OCI-LY7 (cell line): ENCODE results near the gene GTF2I. TPM values are rescaled to one million over a fixed set of nuclear protein-coding genes. Genes with fewer than 3 reads are reported as not detected.

Experiments used
- BruUV-seq: library from RNA; stranded (reverse); fragments of 400-500 nt; replicated peaks from 2 replicates; lab custom pipeline; 2021; lab: Mats Ljungman, UMichigan
- CTCF ChIA-PET: fragments of 300-600 bp; sonication (Branson Sonifier 250); formaldehyde crosslinking; loops from one replicate; lab custom pipeline; 2022; ENCODE audit warnings: antibody characterized with exemption; ENCODE audit not compliant: unreplicated experiment; lab: Charles Lee
- POLR2A ChIA-PET: fragments of 300-600 bp; sonication (Branson Sonifier 250); formaldehyde crosslinking; loops from one replicate; lab custom pipeline; 2022; ENCODE audit warnings: antibody characterized with exemption; lab: Charles Lee
- DNase-seq: peaks from one replicate; pipeline ENCODE4 v3.0.0-alpha.2; 2015; ENCODE audit warnings: low spot score
- H2AFZ ChIP-seq: fragments of 200-600 bp; sonication (generic), shearing (Covaris generic); 2 replicates; pipeline ENCODE4 v1.6.1; 2014; ENCODE audit warnings: mild to moderate bottlenecking, antibody characterized with exemption, low read length, moderate library complexity
- H3K27ac ChIP-seq: fragments of 200-600 bp; sonication (generic); 2 replicates; pipeline ENCODE4 v1.5.1; 2014; ENCODE audit warnings: mixed run types, low read depth, mild to moderate bottlenecking, moderate library complexity, low read length, inconsistent platforms; ENCODE audit not compliant: poor library complexity, severe bottlenecking
- H3K36me3 ChIP-seq: fragments of 200-600 bp; sonication (generic); 2 replicates; pipeline ENCODE4 v1.6.1; 2014; ENCODE audit warnings: mild to moderate bottlenecking, antibody characterized with exemption, low read length, moderate library complexity, mixed read lengths; ENCODE audit not compliant: insufficient read depth
- H3K4me1 ChIP-seq: fragments of 200-600 bp; sonication (generic); 2 replicates; pipeline ENCODE4 v1.5.1; 2014; ENCODE audit warnings: mild to moderate bottlenecking, low read length; ENCODE audit not compliant: insufficient read depth, poor library complexity, severe bottlenecking
- H3K4me2 ChIP-seq: fragments of 200-600 bp; sonication (generic); 2 replicates; pipeline ENCODE4 v1.6.1; 2014; ENCODE audit warnings: mild to moderate bottlenecking, low read length
- H3K4me3 ChIP-seq: fragments of 200-600 bp; sonication (generic); 2 replicates; pipeline ENCODE4 v1.5.1; 2014; ENCODE audit warnings: mild to moderate bottlenecking, low read depth, low read length; ENCODE audit not compliant: poor library complexity, severe bottlenecking
- H3K79me2 ChIP-seq: fragments of 200-600 bp; sonication (generic); 2 replicates; pipeline ENCODE4 v1.6.1; 2016; ENCODE audit warnings: low read depth, mild to moderate bottlenecking, low read length, moderate library complexity, mixed read lengths; ENCODE audit not compliant: insufficient read depth
- H3K9me2 ChIP-seq: fragments of 200-600 bp; sonication (generic); 2 replicates; pipeline ENCODE4 v1.6.1; 2016; ENCODE audit warnings: mild to moderate bottlenecking, low read length, mixed read lengths; ENCODE audit not compliant: insufficient read depth
- H3K9me3 ChIP-seq: fragments of 200-600 bp; sonication (generic); 2 replicates; pipeline ENCODE4 v1.6.1; 2014; ENCODE audit warnings: mild to moderate bottlenecking, mixed run types, low read length, mixed read lengths
- H4K20me1 ChIP-seq: fragments of 200-600 bp; sonication (generic); 2 replicates; pipeline ENCODE4 v1.6.1; 2014; ENCODE audit warnings: mild to moderate bottlenecking, antibody characterized with exemption, low read length, moderate library complexity, mixed read lengths; ENCODE audit not compliant: insufficient read depth
- EZH2phosphoT487 ChIP-seq: fragments of 200-600 bp; sonication (generic); IDR thresholded peaks from 2 replicates; pipeline ENCODE4 v1.6.1; 2018; ENCODE audit warnings: low read depth, borderline replicate concordance, mild to moderate bottlenecking, mixed run types, antibody characterized with exemption, low read length, moderate library complexity, mixed read lengths
- intact Hi-C: fragments of 100-400 bp; cut with micrococcal nuclease; formaldehyde crosslinking; loops from one replicate; pipeline ENCODE4 v1.10.0; 2022; ENCODE audit not compliant: unreplicated experiment
- total RNA-seq, 2 experiments: library from RNA; depleted of rRNA in 1 of 2; stranded (reverse); fragments of >200 nt in 1 of 2; shearing (Covaris generic) in 1 of 2; gene quantifications; 2 replicates each; pipeline ENCODE4 v1.2.3, GENCODE V29; 2014 to 2022
- TF ChIP-seq, protein P1 (sequence below): fragments of 200-600 bp; sonication (generic); conservative IDR thresholded peaks from 2 replicates; pipeline ENCODE4 v1.5.1; 2014; ENCODE audit warnings: mild to moderate bottlenecking, antibody characterized with exemption, low read length, moderate library complexity, mixed read lengths

The GTF2I gene
- total RNA-seq, 2 experiments from 2014 or later: 188 to 269 TPM

DNA sequence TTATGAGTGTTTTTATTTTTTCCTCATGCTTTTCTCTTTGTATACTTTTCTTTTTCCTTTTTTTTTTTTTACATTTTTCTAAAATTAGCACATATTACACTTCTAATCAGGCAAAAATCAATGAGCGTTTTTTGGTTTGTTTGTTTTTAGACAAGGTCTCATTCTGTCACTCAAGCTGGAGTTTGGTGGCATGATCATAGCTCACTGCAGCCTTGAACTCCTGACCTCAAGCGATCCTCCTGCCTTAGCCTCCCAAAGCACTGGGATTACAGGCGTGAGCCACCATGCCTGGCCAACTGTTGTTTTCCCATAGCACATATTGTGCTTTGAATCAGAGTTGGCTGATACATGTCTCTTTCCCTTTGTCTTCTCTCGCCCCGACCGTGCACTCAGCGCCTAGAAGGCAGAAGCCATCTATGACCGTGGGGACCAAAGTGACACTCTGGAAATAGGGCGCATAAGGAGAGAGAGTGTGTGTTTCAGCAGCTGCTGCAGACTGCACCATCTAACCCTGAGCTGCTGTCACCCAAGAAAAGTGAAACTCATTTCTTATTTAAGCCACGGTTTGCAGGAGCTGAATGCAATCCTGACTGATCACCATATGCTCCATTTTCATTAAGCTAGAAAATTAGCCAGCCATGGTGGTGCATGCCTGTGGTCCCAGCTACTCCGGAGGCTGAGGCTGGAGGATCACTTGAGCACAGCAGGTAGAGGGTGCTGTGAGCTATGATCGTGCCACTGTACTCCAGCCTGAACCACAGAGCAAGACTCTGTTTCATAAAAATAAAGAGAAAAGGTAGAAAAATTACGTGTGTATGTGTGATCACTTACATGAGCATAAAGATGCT, 41.4 kb upstream of the GTF2I start:
- Histone ChIP-seq H3K4me3 (no peak overlapping the region), H2AFZ (peak overlapping the region; percentile 74), H4K20me1 (no peaks in the 10 kb centered on the region), H3K4me1 (peaks cover 33% of the 10 kb centered on the region), H3K9me3 (no peaks in the 10 kb centered on the region), H3K36me3 (no peaks in the 10 kb centered on the region), H3K9me2 (no peaks in the 10 kb centered on the region), H3K27ac (no peak overlapping the region), H3K79me2 (no peaks in the 10 kb centered on the region), H3K4me2 (peak overlapping the region; percentile 48)
- no peak for TF ChIP-seq EZH2phosphoT487
- TF ChIP-seq, protein P1, sequence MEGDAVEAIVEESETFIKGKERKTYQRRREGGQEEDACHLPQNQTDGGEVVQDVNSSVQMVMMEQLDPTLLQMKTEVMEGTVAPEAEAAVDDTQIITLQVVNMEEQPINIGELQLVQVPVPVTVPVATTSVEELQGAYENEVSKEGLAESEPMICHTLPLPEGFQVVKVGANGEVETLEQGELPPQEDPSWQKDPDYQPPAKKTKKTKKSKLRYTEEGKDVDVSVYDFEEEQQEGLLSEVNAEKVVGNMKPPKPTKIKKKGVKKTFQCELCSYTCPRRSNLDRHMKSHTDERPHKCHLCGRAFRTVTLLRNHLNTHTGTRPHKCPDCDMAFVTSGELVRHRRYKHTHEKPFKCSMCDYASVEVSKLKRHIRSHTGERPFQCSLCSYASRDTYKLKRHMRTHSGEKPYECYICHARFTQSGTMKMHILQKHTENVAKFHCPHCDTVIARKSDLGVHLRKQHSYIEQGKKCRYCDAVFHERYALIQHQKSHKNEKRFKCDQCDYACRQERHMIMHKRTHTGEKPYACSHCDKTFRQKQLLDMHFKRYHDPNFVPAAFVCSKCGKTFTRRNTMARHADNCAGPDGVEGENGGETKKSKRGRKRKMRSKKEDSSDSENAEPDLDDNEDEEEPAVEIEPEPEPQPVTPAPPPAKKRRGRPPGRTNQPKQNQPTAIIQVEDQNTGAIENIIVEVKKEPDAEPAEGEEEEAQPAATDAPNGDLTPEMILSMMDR: peak; percentile 74
- BruUV-seq: no TSS peak
- ChIA-PET CTCF (interaction anchor here (0.6 to 0.7 kb wide), 2 partner anchors 43 to 51 kb away, joined by 3 read pairs; no protein-coding TSS in a partner anchor), POLR2A (interaction anchor here (0.6 to 1.2 kb wide), 4 partner anchors 16 to 678 kb away, joined by 3 to 6 read pairs (median 4); no protein-coding TSS in a partner anchor)
- DNase-seq: peak; percentile 52
- intact Hi-C loops: loop anchor here (10.0 kb wide), 1 partner anchor 99 kb away; no protein-coding TSS in a partner anchor

DNA sequence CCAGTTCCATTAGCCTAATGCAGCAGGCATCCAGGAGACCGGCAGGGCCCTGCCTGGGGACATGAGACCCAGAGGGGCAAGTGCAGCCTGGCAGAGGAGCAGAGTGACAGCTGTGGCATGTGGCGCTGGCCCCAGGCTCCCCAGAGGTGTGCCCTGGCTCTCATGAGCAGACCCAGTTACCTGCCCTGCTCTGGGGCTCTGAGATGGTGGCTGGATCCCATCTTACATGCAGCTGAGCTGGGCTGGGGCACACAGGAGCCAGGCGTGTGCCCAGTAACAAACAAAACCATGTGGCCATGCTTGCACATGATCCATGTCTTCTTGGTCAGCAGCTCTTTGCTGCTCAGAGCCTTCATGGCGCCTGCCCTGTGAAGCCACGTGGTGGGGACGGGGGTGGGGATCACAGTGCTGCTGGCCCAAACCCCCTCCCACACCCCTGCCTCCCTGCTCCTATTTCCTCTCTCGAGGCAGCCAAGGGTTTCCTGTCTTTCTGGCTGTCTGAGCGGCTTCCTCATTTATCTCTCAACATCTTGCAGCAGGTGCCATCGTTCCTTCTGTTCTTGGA, 40.3 kb upstream of the GTF2I start:
- DNase-seq: peak; percentile 70
- peak overlapping the region; percentile 16 for H3K4me3 ChIP-seq
- no TSS peak for BruUV-seq
- POLR2A ChIA-PET: interaction anchor here (0.5 to 1.2 kb wide), 3 partner anchors 17 to 28 kb away, joined by 3 read pairs; no protein-coding TSS in a partner anchor
- peaks cover 33% of the 10 kb centered on the region for H3K4me1 ChIP-seq
- no peak for TF ChIP-seq EZH2phosphoT487
- TF ChIP-seq, protein P1: no peak
- H3K79me2 ChIP-seq: no peaks in the 10 kb centered on the region
- peak overlapping the region; percentile 68 for H3K27ac ChIP-seq
- peak overlapping the region; percentile 74 for H2AFZ ChIP-seq
- H3K4me2 ChIP-seq: peak overlapping the region; percentile 63
- CTCF ChIA-PET: interaction anchor here (0.6 kb wide), 2 partner anchors 98 to 349 kb away, joined by 3 to 14 read pairs; no protein-coding TSS in a partner anchor
- H4K20me1 ChIP-seq: no peaks in the 10 kb centered on the region
- intact Hi-C loops: loop anchor here (10.0 kb wide), 1 partner anchor 98 kb away; no protein-coding TSS in a partner anchor
- H3K9me3 ChIP-seq: no peaks in the 10 kb centered on the region
- H3K9me2 ChIP-seq: no peaks in the 10 kb centered on the region
- no peaks in the 10 kb centered on the region for H3K36me3 ChIP-seq
